Measurements from ENCODE around the gene KLHL29.

- TF ChIP-seq CTCF (IDR thresholded peaks at IDR 0.05; ENCODE audit: low read length) (no peak), EZH2phosphoT487 (IDR thresholded peaks at IDR 0.05; ENCODE audit: low read length) (no peak), EZH2 (optimal IDR thresholded peaks at IDR 0.05; ENCODE audit: low read depth, low read length) (no peak)
Measured at GRCh38 chr2:23722255-23722654, 337.3 kb downstream of the KLHL29 start.
